ENCODE results near the gene PSME3IP1. TPM values are rescaled to one million over a fixed set of nuclear protein-coding genes. Genes with fewer than 3 reads are reported as not detected.

Gene PSME3IP1
- polyA plus RNA-seq, 3 donors, result 75.4 to 133 (median 78.6) TPM

- no peaks in the 10 kb centered on the region for H3K27me3 Mint-ChIP-seq (ENCODE audit: low read depth in 3 of 3)
- no peak overlapping the region for H3K27ac ChIP-seq (ENCODE audit: low read depth in 1 of 2, low read length in 2 of 2)
- H3K27me3 ChIP-seq (ENCODE audit: control insufficient read depth in 2 of 2, insufficient read depth in 2 of 2, low read length in 2 of 2), result no peaks in the 10 kb centered on the region
- intact Hi-C loops (cut with micrococcal nuclease), result no loop called here
- peaks cover 15% of the 10 kb centered on the region for H3K4me1 Mint-ChIP-seq
- H3K36me3 ChIP-seq (replicated peaks in 1 of 2; ENCODE audit: control insufficient read depth in 1 of 2, insufficient read depth in 2 of 2, low read length in 2 of 2), result peaks cover 60 to 86% of the 10 kb centered on the region in 2 donors
- 100% methylated on average over 3 of the region's 7 CpGs for WGBS (ENCODE audit: insufficient coverage)
- H3K9ac ChIP-seq (ENCODE audit: insufficient read depth, low read length, poor library complexity, severe bottlenecking), result no peak overlapping the region
- TF ChIP-seq CTCF (IDR thresholded peaks at IDR 0.05), result no peak
- peaks cover 5 to 6% of the 10 kb centered on the region in 2 donors for H3K4me1 ChIP-seq (ENCODE audit: control insufficient read depth in 1 of 2, insufficient read depth in 2 of 2, low read length in 2 of 2)
- H3K4me2 ChIP-seq (replicated peaks; ENCODE audit: extremely low read depth, low read length, poor library complexity, severe bottlenecking), result no peak overlapping the region
- H3K9me3 Mint-ChIP-seq, result peaks cover 0 to 2% (median 0%) of the 10 kb centered on the region in 7 donors
- H3K4me3 ChIP-seq (replicated peaks in 1 of 3; ENCODE audit: low read depth in 2 of 3, low read length in 3 of 3), result no peak overlapping the region
- H4K20me1 ChIP-seq (ENCODE audit: insufficient read depth, low read length), result no peaks in the 10 kb centered on the region
- peaks cover 65 to 78% of the 10 kb centered on the region in 2 donors for H3K36me3 Mint-ChIP-seq
- H2AFZ ChIP-seq (ENCODE audit: insufficient read depth, low read depth, low read length, poor library complexity, severe bottlenecking), result no peak overlapping the region
- no peak overlapping the region for H3K4me3 Mint-ChIP-seq
- H3K79me2 ChIP-seq (ENCODE audit: insufficient read depth, low read length), result no peaks in the 10 kb centered on the region
- peak overlapping the region in 3 of 7 donors; percentile 13 to 47 (median 39) for H3K27ac Mint-ChIP-seq
- DNase-seq, result no peak
- H3K9me3 ChIP-seq (replicated peaks in 1 of 2; ENCODE audit: control insufficient read depth in 1 of 2, insufficient read depth in 1 of 2, low read length in 2 of 2), result no peaks in the 10 kb centered on the region
These were observed 58.0 kb downstream of the PSME3IP1 start for GRCh38 chr16:57127836-57128235.

DNA sequence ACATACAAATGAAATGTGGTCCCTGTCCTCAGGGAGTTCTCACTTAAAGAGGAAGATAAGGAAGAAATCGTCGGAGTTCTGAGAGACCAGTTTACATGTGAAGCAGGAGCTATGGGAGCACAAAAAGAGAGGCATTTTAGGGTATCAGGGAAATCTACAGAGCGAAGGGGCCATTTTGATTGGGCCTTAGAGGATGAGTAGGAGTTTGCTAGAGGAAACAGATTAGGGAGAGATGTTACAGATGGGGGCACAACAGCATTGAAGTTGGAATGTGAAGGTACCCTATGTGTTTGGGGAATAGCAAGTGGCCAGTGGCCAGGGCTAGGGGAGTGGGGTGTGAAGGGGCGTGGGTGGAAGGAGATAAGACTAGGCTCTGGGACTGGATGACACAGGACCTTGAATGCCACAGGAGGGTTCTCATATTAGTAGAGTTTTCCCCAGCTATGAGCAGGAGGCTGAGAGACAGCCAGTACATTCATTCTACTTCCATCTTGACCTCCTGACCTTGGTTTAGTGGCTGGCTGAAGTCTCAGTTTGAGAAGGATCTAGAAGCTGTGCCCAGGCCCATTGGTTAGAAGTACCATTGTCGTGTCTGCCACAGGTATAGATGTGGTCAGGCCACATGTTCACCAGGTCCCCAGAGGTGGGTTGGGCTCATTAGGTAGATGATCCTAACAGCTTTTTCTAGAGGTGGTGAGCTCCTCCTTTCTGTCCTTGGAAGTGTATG lies 58.6 kb downstream of the PSME3IP1 start:
- Mint-ChIP-seq H3K4me1 (peaks cover 16% of the 10 kb centered on the region), H3K27me3 (ENCODE audit: low read depth in 3 of 3) (peaks cover 0 to 1% (median 0%) of the 10 kb centered on the region in 3 donors), H3K9me3 (peaks cover 0 to 2% (median 0%) of the 10 kb centered on the region in 7 donors), H3K27ac (peak overlapping the region in 3 of 7 donors; percentile 14 to 47 (median 39)), H3K4me3 (no peak overlapping the region), H3K36me3 (peaks cover 68 to 81% of the 10 kb centered on the region in 2 donors)
- Histone ChIP-seq H3K27me3 (ENCODE audit: control insufficient read depth in 2 of 2, insufficient read depth in 2 of 2, low read length in 2 of 2) (no peaks in the 10 kb centered on the region), H3K27ac (ENCODE audit: low read depth in 1 of 2, low read length in 2 of 2) (peak overlapping the region in 1 of 2 donors; percentile 14), H3K9ac (ENCODE audit: insufficient read depth, low read length, poor library complexity, severe bottlenecking) (no peak overlapping the region), H4K20me1 (ENCODE audit: insufficient read depth, low read length) (no peaks in the 10 kb centered on the region), H3K36me3 (replicated peaks in 1 of 2; ENCODE audit: control insufficient read depth in 1 of 2, insufficient read depth in 2 of 2, low read length in 2 of 2) (peaks cover 59 to 83% of the 10 kb centered on the region in 2 donors), H3K4me2 (replicated peaks; ENCODE audit: extremely low read depth, low read length, poor library complexity, severe bottlenecking) (no peak overlapping the region), H2AFZ (ENCODE audit: insufficient read depth, low read depth, low read length, poor library complexity, severe bottlenecking) (no peak overlapping the region), H3K4me3 (replicated peaks in 1 of 3; ENCODE audit: low read depth in 2 of 3, low read length in 3 of 3) (no peak overlapping the region), H3K4me1 (ENCODE audit: control insufficient read depth in 1 of 2, insufficient read depth in 2 of 2, low read length in 2 of 2) (peaks cover 5 to 6% of the 10 kb centered on the region in 2 donors), H3K9me3 (replicated peaks in 1 of 2; ENCODE audit: control insufficient read depth in 1 of 2, insufficient read depth in 1 of 2, low read length in 2 of 2) (no peaks in the 10 kb centered on the region), H3K79me2 (ENCODE audit: insufficient read depth, low read length) (no peaks in the 10 kb centered on the region)
- DNase-seq, result no peak
- WGBS (ENCODE audit: insufficient coverage), result 98% methylated on average over 5 of the region's 5 CpGs
- intact Hi-C loops (cut with micrococcal nuclease), result no loop called here
- no peak for TF ChIP-seq CTCF (IDR thresholded peaks at IDR 0.05)

Measured in CD14-positive monocyte (primary cell).